Neuronal stem cell (in vitro differentiated cells): ENCODE results near the gene RIOK1.

Source experiments
- DNase-seq: peaks from one replicate; pipeline ENCODE4 v3.0.0-alpha.2; 2013; ENCODE audit warnings: low spot score
- H2AFZ ChIP-seq: one replicate; pipeline ENCODE4 v1.6.1; 2013; ENCODE audit warnings: mild to moderate bottlenecking, low read length, inconsistent platforms
- H2AK5ac ChIP-seq: 2 replicates; pipeline ENCODE4 v1.6.1; 2013; ENCODE audit warnings: low read depth, mild to moderate bottlenecking, inconsistent platforms, low read length, moderate library complexity, mixed read lengths
- H2BK120ac ChIP-seq: 2 replicates; pipeline ENCODE4 v1.6.1; 2013; ENCODE audit warnings: low read depth, mild to moderate bottlenecking, inconsistent platforms, low read length, moderate library complexity, mixed read lengths
- H2BK12ac ChIP-seq: one replicate; pipeline ENCODE4 v1.6.1; 2013; ENCODE audit warnings: low read length, inconsistent platforms
- H2BK15ac ChIP-seq: 2 replicates; pipeline ENCODE4 v1.6.1; 2013; ENCODE audit warnings: mild to moderate bottlenecking, low read length, inconsistent platforms, mixed read lengths
- H2BK5ac ChIP-seq: one replicate; pipeline ENCODE4 v1.6.1; 2013; ENCODE audit warnings: inconsistent platforms, mild to moderate bottlenecking, low read length, moderate library complexity
- H3K14ac ChIP-seq: one replicate; pipeline ENCODE4 v1.6.1; 2013; ENCODE audit warnings: low read length, inconsistent platforms
- H3K18ac ChIP-seq: 2 replicates; pipeline ENCODE4 v1.6.1; 2013; ENCODE audit warnings: low read length, inconsistent platforms
- H3K23ac ChIP-seq: 2 replicates; pipeline ENCODE4 v1.6.1; 2013; ENCODE audit warnings: low read depth, mild to moderate bottlenecking, mixed read lengths, low read length, inconsistent platforms; ENCODE audit not compliant: poor library complexity
- H3K27ac ChIP-seq: replicated peaks from 3 replicates; pipeline ENCODE4 v1.5.1; 2013; ENCODE audit warnings: low read length, inconsistent platforms
- H3K27me3 ChIP-seq, 3 experiments: 2 replicates each; pipeline ENCODE4 v1.6.1; 2013; ENCODE audit warnings: low read length in 3 of 3, mild to moderate bottlenecking in 2 of 3, inconsistent platforms in 1 of 3, low read depth in 1 of 3, mixed read lengths in 1 of 3, moderate library complexity in 1 of 3; ENCODE audit not compliant: control insufficient read depth in 3 of 3, insufficient read depth in 3 of 3
- H3K36me3 ChIP-seq, 2 donors: replicated peaks in 1 of 2; 2 replicates each; pipeline ENCODE4 v1.6.1; 2013; ENCODE audit warnings: low read length in 2 of 2; ENCODE audit not compliant: control insufficient read depth in 2 of 2, insufficient read depth in 2 of 2
- H3K4ac ChIP-seq: 2 replicates; pipeline ENCODE4 v1.6.1; 2013; ENCODE audit warnings: inconsistent platforms, mild to moderate bottlenecking, low read length, moderate library complexity
- H3K4me1 ChIP-seq, 2 donors: 1 replicate in 1 of 2; 2 replicates in 1 of 2; pipeline ENCODE4 v1.6.1; 2013; ENCODE audit warnings: low read length in 2 of 2, low read depth in 1 of 2; ENCODE audit not compliant: control insufficient read depth in 2 of 2, insufficient read depth in 1 of 2
- H3K4me2 ChIP-seq: one replicate; pipeline ENCODE4 v1.6.1; 2013; ENCODE audit warnings: mild to moderate bottlenecking, low read length, inconsistent platforms; ENCODE audit not compliant: insufficient read depth, poor library complexity, severe bottlenecking
- H3K4me3 ChIP-seq, 2 donors: 2 replicates each; pipeline ENCODE4 v1.5.1; 2013; ENCODE audit warnings: low read length in 2 of 2, mild to moderate bottlenecking in 2 of 2, inconsistent platforms in 1 of 2, moderate library complexity in 1 of 2
- H3K79me1 ChIP-seq: one replicate; pipeline ENCODE4 v1.6.1; 2013; ENCODE audit warnings: low read depth, mild to moderate bottlenecking, inconsistent platforms, low read length, moderate library complexity
- H3K9ac ChIP-seq: one replicate; pipeline ENCODE4 v1.6.1; 2013; ENCODE audit warnings: mild to moderate bottlenecking, low read depth, low read length, inconsistent platforms; ENCODE audit not compliant: poor library complexity
- H3K9me3 ChIP-seq, 2 donors: replicated peaks in 1 of 2; 2 replicates each; pipeline versions ENCODE3 to v1.6.1; 2013; ENCODE audit warnings: low read length in 2 of 2, mild to moderate bottlenecking in 2 of 2, inconsistent platforms in 1 of 2, low read depth in 1 of 2, mixed read lengths in 1 of 2, moderate library complexity in 1 of 2; ENCODE audit not compliant: control insufficient read depth in 2 of 2, insufficient read depth in 1 of 2
- H4K8ac ChIP-seq: one replicate; pipeline ENCODE4 v1.6.1; 2013; ENCODE audit warnings: low read depth, mild to moderate bottlenecking, inconsistent platforms, low read length, moderate library complexity
- H4K91ac ChIP-seq: one replicate; pipeline ENCODE4 v1.6.1; 2013; ENCODE audit warnings: low read length, low read depth, mild to moderate bottlenecking, inconsistent platforms; ENCODE audit not compliant: poor library complexity
- WGBS, 2 donors: extraction: QIAGEN DNeasy Blood & Tissue Kit; methylation state at CpG; one replicate each; pipeline ENCODE4 v1.1.7; 2013; ENCODE audit warnings: missing lambda C conversion rate in 2 of 2, mixed read lengths in 1 of 2; ENCODE audit not compliant: insufficient read length in 2 of 2, insufficient replicate concordance in 1 of 2; ENCODE audit errors: extremely low coverage in 2 of 2; 5-methylcytosine and 5-hydroxymethylcytosine counted together

RIOK1 gene

GRCh38 chr6:7424967-7425807 lies 35.6 kb downstream of the RIOK1 start:
- Histone ChIP-seq H2AFZ (no peak overlapping the region), H3K4me1 (no peaks in the 10 kb centered on the region), H2AK5ac (no peak overlapping the region), H3K27me3 (no peaks in the 10 kb centered on the region), H2BK120ac (no peak overlapping the region), H3K18ac (peak overlapping the region; percentile 71), H3K23ac (no peak overlapping the region), H3K14ac (no peak overlapping the region), H2BK15ac (no peak overlapping the region), H2BK12ac (no peak overlapping the region), H4K8ac (no peak overlapping the region), H3K27ac (no peak overlapping the region), H3K4ac (no peak overlapping the region), H3K79me1 (no peaks in the 10 kb centered on the region), H3K9ac (no peak overlapping the region), H4K91ac (no peak overlapping the region), H3K4me2 (no peak overlapping the region), H3K4me3 (no peak overlapping the region), H2BK5ac (no peak overlapping the region), H3K9me3 (no peaks in the 10 kb centered on the region), H3K36me3 (no peaks in the 10 kb centered on the region)
- DNase-seq, result no peak
- no CpG with 5 or more reads among the region's 25 CpGs for WGBS, 2 donors

- Histone ChIP-seq H3K36me3 (no peaks in the 10 kb centered on the region), H3K79me1 (no peaks in the 10 kb centered on the region), H3K9me3 (no peaks in the 10 kb centered on the region), H3K27ac (no peak overlapping the region), H4K8ac (peak overlapping the region; percentile 3), H3K27me3 (no peaks in the 10 kb centered on the region), H4K91ac (no peak overlapping the region), H2BK12ac (no peak overlapping the region), H2BK120ac (no peak overlapping the region), H3K14ac (no peak overlapping the region), H3K4ac (no peak overlapping the region), H3K4me2 (no peak overlapping the region), H3K4me3 (no peak overlapping the region), H2BK15ac (no peak overlapping the region), H2AK5ac (no peak overlapping the region), H2AFZ (no peak overlapping the region), H3K4me1 (no peaks in the 10 kb centered on the region), H3K18ac (peak overlapping the region; percentile 71), H3K23ac (peak overlapping the region; percentile 55), H2BK5ac (no peak overlapping the region), H3K9ac (no peak overlapping the region)
- no peak for DNase-seq
- WGBS, 2 donors, result no CpG with 5 or more reads among the region's 39 CpGs
Observed at GRCh38 chr6:7425808-7426190, 36.2 kb downstream of the RIOK1 start.

GRCh38 chr6:7426447-7427169 lies 37.0 kb downstream of the RIOK1 start:
- no peak overlapping the region for H3K27ac ChIP-seq
- no peak overlapping the region for H3K4me3 ChIP-seq
- H2AFZ ChIP-seq, result peak overlapping the region; percentile 60
- no peak overlapping the region for H2BK15ac ChIP-seq
- no peaks in the 10 kb centered on the region for H3K36me3 ChIP-seq
- H3K4me2 ChIP-seq, result no peak overlapping the region
- no peak overlapping the region for H4K91ac ChIP-seq
- no peaks in the 10 kb centered on the region for H3K79me1 ChIP-seq
- no CpG with 5 or more reads among the region's 16 CpGs for WGBS, 2 donors
- no peaks in the 10 kb centered on the region for H3K9me3 ChIP-seq
- H3K14ac ChIP-seq, result no peak overlapping the region
- no peak overlapping the region for H3K18ac ChIP-seq
- no peak for DNase-seq
- H2BK120ac ChIP-seq, result no peak overlapping the region
- no peak overlapping the region for H3K9ac ChIP-seq
- H2BK5ac ChIP-seq, result no peak overlapping the region
- no peak overlapping the region for H4K8ac ChIP-seq
- no peak overlapping the region for H2AK5ac ChIP-seq
- no peak overlapping the region for H3K23ac ChIP-seq
- H3K27me3 ChIP-seq, result peaks cover 0 to 4% (median 0%) of the 10 kb centered on the region in 3 experiments
- H3K4me1 ChIP-seq, result no peaks in the 10 kb centered on the region
- H3K4ac ChIP-seq, result no peak overlapping the region
- H2BK12ac ChIP-seq, result no peak overlapping the region

GRCh38 chr6:7431313-7431673 lies 41.7 kb downstream of the RIOK1 start:
- no peak overlapping the region for H2BK12ac ChIP-seq
- H3K36me3 ChIP-seq, result no peaks in the 10 kb centered on the region
- no peak overlapping the region for H3K27ac ChIP-seq
- H2BK5ac ChIP-seq, result no peak overlapping the region
- H3K23ac ChIP-seq, result no peak overlapping the region
- H2BK120ac ChIP-seq, result no peak overlapping the region
- H2AFZ ChIP-seq, result no peak overlapping the region
- H3K18ac ChIP-seq, result no peak overlapping the region
- no peak overlapping the region for H3K9ac ChIP-seq
- no peak overlapping the region for H4K91ac ChIP-seq
- no peak overlapping the region for H4K8ac ChIP-seq
- H2AK5ac ChIP-seq, result no peak overlapping the region
- peaks cover 0 to 4% (median 0%) of the 10 kb centered on the region in 3 experiments for H3K27me3 ChIP-seq
- H3K4me3 ChIP-seq, result no peak overlapping the region
- WGBS, 2 donors, result no CpG with 5 or more reads among the region's 8 CpGs
- H2BK15ac ChIP-seq, result peak overlapping the region; percentile 17
- no peak for DNase-seq
- peaks cover 0 to 5% of the 10 kb centered on the region in 2 donors for H3K4me1 ChIP-seq
- no peak overlapping the region for H3K4me2 ChIP-seq
- H3K79me1 ChIP-seq, result no peaks in the 10 kb centered on the region
- no peak overlapping the region for H3K4ac ChIP-seq
- no peak overlapping the region for H3K14ac ChIP-seq
- H3K9me3 ChIP-seq, result peaks cover 0 to 3% of the 10 kb centered on the region in 2 donors
